IMR-90 (cell line): ENCODE measurements around the gene ADGRD2. TPM values are rescaled to one million over a fixed set of nuclear protein-coding genes. Genes with fewer than 3 reads are reported as not detected.

Experiments used
- ATAC-seq: fragments of 200-7000 bp; cut with Tn5 transposase; 2 replicates; pipeline ENCODE4 v1.9.1; 2020; ENCODE audit warnings: low read depth, mild to moderate bottlenecking, moderate library complexity
- BruUV-seq: library from RNA; stranded (reverse); fragments of 400-500 nt; replicated peaks from 2 replicates; lab custom pipeline; 2021; lab: Mats Ljungman, UMichigan
- CTCF ChIA-PET: fragments of 300-600 bp; formaldehyde crosslinking; extraction: SDS; loops from one replicate; lab custom pipeline; 2021; ENCODE audit warnings: antibody characterized with exemption; lab: Yijun Ruan, JAX
- POLR2A ChIA-PET: fragments of 300-600 bp; sonication (Branson Sonifier 250); formaldehyde crosslinking; loops from one replicate; lab custom pipeline; 2022; ENCODE audit warnings: antibody characterized with exemption; ENCODE audit not compliant: unreplicated experiment; lab: Charles Lee
- DNase-seq: peaks from one replicate; pipeline ENCODE4 v3.0.0; 2013
- H2AFZ ChIP-seq: replicated peaks from 2 replicates; pipeline ENCODE3; 2013; ENCODE audit warnings: low read length, mild to moderate bottlenecking; ENCODE audit not compliant: poor library complexity
- H2AK5ac ChIP-seq: 2 replicates; pipeline ENCODE4 v1.6.1; 2013; ENCODE audit warnings: low read depth, low read length, inconsistent platforms
- H2AK9ac ChIP-seq: replicated peaks from 2 replicates; pipeline ENCODE3; 2013; ENCODE audit warnings: mild to moderate bottlenecking, low read depth, low read length, moderate library complexity; ENCODE audit not compliant: poor library complexity
- H2BK120ac ChIP-seq: 2 replicates; pipeline ENCODE4 v1.6.1; 2013; ENCODE audit warnings: low read depth, low read length, inconsistent platforms
- H2BK15ac ChIP-seq: 3 replicates; pipeline ENCODE4 v1.6.1; 2013; ENCODE audit warnings: low read depth, low read length, inconsistent platforms
- H2BK20ac ChIP-seq: 2 replicates; pipeline ENCODE4 v1.6.1; 2013; ENCODE audit warnings: low read depth, mild to moderate bottlenecking, inconsistent platforms, low read length, moderate library complexity
- H2BK5ac ChIP-seq: 2 replicates; pipeline ENCODE4 v1.6.1; 2013; ENCODE audit warnings: mild to moderate bottlenecking, low read depth, low read length, inconsistent platforms; ENCODE audit not compliant: poor library complexity, severe bottlenecking
- H3K14ac ChIP-seq: replicated peaks from 2 replicates; pipeline ENCODE4 v1.6.1; 2013; ENCODE audit warnings: low read depth, low read length, inconsistent platforms
- H3K18ac ChIP-seq: 2 replicates; pipeline ENCODE4 v1.6.1; 2013; ENCODE audit warnings: low read depth, low read length, control low read depth
- H3K23ac ChIP-seq: 2 replicates; pipeline ENCODE4 v1.6.1; 2013; ENCODE audit warnings: low read depth, low read length, inconsistent platforms
- H3K27ac ChIP-seq: 2 replicates; pipeline ENCODE4 v1.5.1; 2013; ENCODE audit warnings: mild to moderate bottlenecking, control low read depth, low read length; ENCODE audit not compliant: insufficient read depth
- H3K27me3 ChIP-seq: 2 replicates; pipeline ENCODE4 v1.6.1; 2013; ENCODE audit warnings: low read length; ENCODE audit not compliant: control insufficient read depth, insufficient read depth
- H3K36me3 ChIP-seq: 2 replicates; pipeline ENCODE4 v1.6.1; 2013; ENCODE audit warnings: low read length, mixed read lengths; ENCODE audit not compliant: control insufficient read depth, insufficient read depth
- H3K4ac ChIP-seq: 2 replicates; pipeline ENCODE4 v1.6.1; 2013; ENCODE audit warnings: low read depth, low read length, inconsistent platforms
- H3K4me1 ChIP-seq: 2 replicates; pipeline ENCODE4 v1.6.1; 2013; ENCODE audit warnings: low read length, mixed read lengths; ENCODE audit not compliant: control insufficient read depth, insufficient read depth
- H3K4me2 ChIP-seq: 2 replicates; pipeline ENCODE4 v1.6.1; 2013; ENCODE audit warnings: low read depth, mild to moderate bottlenecking, control low read depth, low read length, moderate library complexity
- H3K4me3 ChIP-seq: 2 replicates; pipeline ENCODE4 v1.5.1; 2013; ENCODE audit warnings: low read depth, mild to moderate bottlenecking, control low read depth, low read length, moderate library complexity; ENCODE audit not compliant: insufficient read depth
- H3K56ac ChIP-seq: 2 replicates; pipeline ENCODE4 v1.6.1; 2013; ENCODE audit warnings: low read length, inconsistent platforms; ENCODE audit not compliant: insufficient read depth; ENCODE audit errors: extremely low read depth
- H3K79me1 ChIP-seq, 2 experiments: 2 replicates each; pipeline ENCODE4 v1.6.1; 2013; ENCODE audit warnings: low read length in 2 of 2, inconsistent platforms in 1 of 2, low read depth in 1 of 2
- H3K9ac ChIP-seq: 2 replicates; pipeline ENCODE4 v1.6.1; 2013; ENCODE audit warnings: low read depth, low read length, control low read depth
- H3K9me1 ChIP-seq: 2 replicates; pipeline ENCODE4 v1.6.1; 2013; ENCODE audit warnings: low read length, inconsistent platforms; ENCODE audit not compliant: insufficient read depth
- H3K9me3 ChIP-seq: 2 replicates; pipeline ENCODE4 v1.6.1; 2013; ENCODE audit warnings: low read length; ENCODE audit not compliant: control insufficient read depth, insufficient read depth
- H4K20me1 ChIP-seq: 2 replicates; pipeline ENCODE4 v1.6.1; 2013; ENCODE audit warnings: low read length, inconsistent platforms; ENCODE audit not compliant: insufficient read depth
- H4K5ac ChIP-seq: 2 replicates; pipeline ENCODE4 v1.6.1; 2013; ENCODE audit warnings: mild to moderate bottlenecking, low read depth, low read length, control low read depth
- H4K8ac ChIP-seq, 2 experiments: 2 replicates each; pipeline ENCODE4 v1.6.1; 2013; ENCODE audit warnings: low read depth in 2 of 2, low read length in 2 of 2, control low read depth in 1 of 2, inconsistent platforms in 1 of 2
- H4K91ac ChIP-seq: 2 replicates; pipeline ENCODE4 v1.6.1; 2013; ENCODE audit warnings: low read depth, low read length, inconsistent platforms; ENCODE audit not compliant: insufficient read depth
- CEBPB ChIP-seq: IDR thresholded peaks from 2 replicates; pipeline ENCODE4 v1.6.1; 2012; ENCODE audit warnings: low read depth, low read length, improper control_type of control experiment
- CHD1 ChIP-seq: IDR thresholded peaks from 2 replicates; pipeline ENCODE4 v1.6.1; 2012; ENCODE audit warnings: low read depth, low read length, improper control_type of control experiment
- FOS ChIP-seq: fragments of 150-350 bp; IDR thresholded peaks from 2 replicates; pipeline ENCODE4 v1.6.1; 2016; ENCODE audit warnings: low read depth, low read length
- WGBS, 2 experiments: methylation state at CpG; one replicate each; pipeline versions ENCODE4 v1.1.5 to v1.1.7; 2013; ENCODE audit warnings: missing lambda C conversion rate in 2 of 2; ENCODE audit not compliant: insufficient read length in 1 of 2; ENCODE audit errors: extremely low coverage in 2 of 2; 5-methylcytosine and 5-hydroxymethylcytosine counted together
- dilution Hi-C: fragments of 300-500 bp; cut with HindIII; formaldehyde crosslinking; loops from one replicate; pipeline ENCODE4 v1.14.3; 2018; ENCODE audit warnings: low sequenced_read_pairs; ENCODE audit not compliant: unreplicated experiment
- in situ Hi-C: fragments of 300-500 bp; cut with MboI; formaldehyde crosslinking; loops from 3 replicates; pipeline ENCODE4 v1.14.3; 2019; ENCODE audit warnings: low sequenced_read_pairs, inconsistent platforms, mixed read lengths
- intact Hi-C: fragments of 100-400 bp; cut with micrococcal nuclease; formaldehyde crosslinking; loops from 2 replicates; pipeline ENCODE4 v1.10.0; 2022
- polyA plus RNA-seq, 3 experiments: library from polyadenylated mRNA; depleted of rRNA; stranded (reverse); fragments of >200 nt; gene quantifications; 2 replicates each; pipeline ENCODE4 v1.2.3, GENCODE V29; 2012; ENCODE audit warnings: low replicate concordance in 1 of 3
- total RNA-seq: library from RNA; depleted of rRNA; stranded (reverse); fragments of >200 nt; gene quantifications from 2 replicates; pipeline ENCODE4 v1.2.3, GENCODE V29; 2012

Gene ADGRD2
- total and polyA plus RNA-seq, 2 of the 4 experiments (the other 2 are of a cell fraction): not detected

GRCh38 chr9:124444166-124444565 lies 6.1 kb upstream of the ADGRD2 start:
- WGBS, 2 experiments: no CpG with 5 or more reads among the region's 3 CpGs
- DNase-seq (no peak), ATAC-seq (no peak)
- no peaks in the 10 kb centered on the region for H3K79me1 ChIP-seq
- no peaks in the 10 kb centered on the region for H3K4me1 ChIP-seq
- no peak overlapping the region for H2AFZ ChIP-seq
- no peaks in the 10 kb centered on the region for H3K36me3 ChIP-seq
- no peak overlapping the region for H2BK120ac ChIP-seq
- peaks cover 21% of the 10 kb centered on the region for H3K27me3 ChIP-seq
- no peaks in the 10 kb centered on the region for H4K20me1 ChIP-seq
- no peak overlapping the region for H2BK5ac ChIP-seq
- H3K4ac ChIP-seq: no peak overlapping the region
- TF ChIP-seq CHD1 (no peak), FOS (no peak), CEBPB (no peak)
- H4K5ac ChIP-seq: no peak overlapping the region
- no TSS peak for BruUV-seq
- no peak overlapping the region for H2BK15ac ChIP-seq
- dilution Hi-C loops: no loop called here
- H4K8ac ChIP-seq: no peak overlapping the region
- H3K9me1 ChIP-seq: no peaks in the 10 kb centered on the region
- no peak overlapping the region for H3K4me3 ChIP-seq
- H3K14ac ChIP-seq: no peak overlapping the region
- CTCF ChIA-PET: no interaction called here
- no peak overlapping the region for H3K56ac ChIP-seq
- in situ Hi-C loops: no loop called here
- H2BK20ac ChIP-seq: no peak overlapping the region
- no peak overlapping the region for H2AK5ac ChIP-seq
- POLR2A ChIA-PET: interaction anchor here (0.6 kb wide), 1 partner anchor 45 kb away, joined by 5 read pairs; no protein-coding TSS in a partner anchor
- H3K27ac ChIP-seq: no peak overlapping the region
- H3K9me3 ChIP-seq: peaks cover 8% of the 10 kb centered on the region
- no peak overlapping the region for H4K91ac ChIP-seq
- no peak overlapping the region for H3K9ac ChIP-seq
- H3K18ac ChIP-seq: no peak overlapping the region
- intact Hi-C loops: no loop called here
- H3K23ac ChIP-seq: no peak overlapping the region
- no peak overlapping the region for H2AK9ac ChIP-seq
- H3K4me2 ChIP-seq: no peak overlapping the region
